ENCODE data around the gene PTPRQ.
"Not testable (repeated sequence)": the region's sequence is repeated elsewhere in the genome, so short reads cannot be mapped to it uniquely, and the experiment has no call there.

The PTPRQ gene

GRCh38 chr12:80443974-80444666 lies at the start of gene PTPRQ:
Gene PTPRQ, plus strand, starts transcription at chr12:80444235. Its CDS starts 111 bp downstream, at chr12:80444346.
- no peak for DNase-seq (ENCODE audit: low read depth in 2 of 2)

GRCh38 chr12:80400571-80400991 lies 43.5 kb upstream of the PTPRQ start:
- no peak for DNase-seq (ENCODE audit: low read depth in 2 of 2)

GRCh38 chr12:80401191-80401590 lies 42.8 kb upstream of the PTPRQ start:
- DNase-seq (ENCODE audit: low read depth in 2 of 2): no peak

- DNase-seq (ENCODE audit: low read depth in 2 of 2): no peak
These were observed 39.4 kb upstream of the PTPRQ start for GRCh38 chr12:80404629-80405028.

GRCh38 chr12:80406253-80406652 lies 37.8 kb upstream of the PTPRQ start:
- no peak for DNase-seq (ENCODE audit: low read depth in 2 of 2)

- DNase-seq (ENCODE audit: low read depth in 2 of 2): no peak
These were observed 32.2 kb upstream of the PTPRQ start for GRCh38 chr12:80411787-80412186.

GRCh38 chr12:80412343-80412953 lies 31.6 kb upstream of the PTPRQ start:
- no peak for DNase-seq (ENCODE audit: low read depth in 2 of 2)

GRCh38 chr12:80413462-80413861 lies 30.6 kb upstream of the PTPRQ start:
- DNase-seq (ENCODE audit: low read depth in 2 of 2): no peak

GRCh38 chr12:80415466-80415865 lies 28.6 kb upstream of the PTPRQ start:
- DNase-seq (ENCODE audit: low read depth in 2 of 2): no peak

- DNase-seq (ENCODE audit: low read depth in 2 of 2): no peak
These were observed 24.4 kb upstream of the PTPRQ start for GRCh38 chr12:80419644-80420043.

- DNase-seq (ENCODE audit: low read depth in 2 of 2): no peak
These were observed 24.0 kb upstream of the PTPRQ start for GRCh38 chr12:80420075-80420474.

GRCh38 chr12:80422550-80422949 lies 21.5 kb upstream of the PTPRQ start:
- DNase-seq (ENCODE audit: low read depth in 2 of 2): no peak

GRCh38 chr12:80432061-80432460 lies 12.0 kb upstream of the PTPRQ start:
- no peak for DNase-seq (ENCODE audit: low read depth in 2 of 2)

GRCh38 chr12:80441921-80442320 lies 2.1 kb upstream of the PTPRQ start:
- DNase-seq (ENCODE audit: low read depth in 2 of 2): no peak

GRCh38 chr12:80442426-80443222 lies 1.4 kb upstream of the PTPRQ start:
- no peak for DNase-seq (ENCODE audit: low read depth in 2 of 2)

- no peak for DNase-seq (ENCODE audit: low read depth in 2 of 2)
These were observed 1.2 kb downstream of the PTPRQ start for GRCh38 chr12:80445083-80445793.

GRCh38 chr12:80456513-80456912 lies 12.5 kb downstream of the PTPRQ start:
- DNase-seq (ENCODE audit: low read depth in 2 of 2): no peak

- DNase-seq (ENCODE audit: low read depth in 2 of 2): no peak
These were observed 16.9 kb downstream of the PTPRQ start for GRCh38 chr12:80460972-80461371.

- DNase-seq (ENCODE audit: low read depth in 2 of 2): not testable (repeated sequence)
These were observed 17.8 kb downstream of the PTPRQ start for GRCh38 chr12:80461851-80462250.

- DNase-seq (ENCODE audit: low read depth in 2 of 2): no peak
These were observed 25.6 kb downstream of the PTPRQ start for GRCh38 chr12:80469681-80470080.

GRCh38 chr12:80470403-80470802 lies 26.4 kb downstream of the PTPRQ start:
- no peak for DNase-seq (ENCODE audit: low read depth in 2 of 2)

GRCh38 chr12:80472236-80472635 lies 28.2 kb downstream of the PTPRQ start:
- DNase-seq (ENCODE audit: low read depth in 2 of 2): no peak

Data from stimulated activated CD4-positive, alpha-beta T cell treated with anti-CD3 and anti-CD28 coated beads, Interleukin-1b, Interleukin-23, amount 100 ng/mL, for 4 hours (primary cell).